ENCODE measurements around the gene HOMER2.

GRCh38 chr15:82959423-82959822, 6.9 kb upstream of the HOMER2 start:
- TF ChIP-seq CTCF (IDR thresholded peaks at IDR 0.05; ENCODE audit: insufficient read depth, low read length) (no peak), GABPA (IDR thresholded peaks at IDR 0.05; ENCODE audit: low read depth) (no peak), POLR2AphosphoS5 (IDR thresholded peaks at IDR 0.05; ENCODE audit: low read depth) (no peak), REST (IDR thresholded peaks at IDR 0.05; ENCODE audit: insufficient replicate concordance, low read depth) (no peak)

Measured in HL-60 (cell line).